ENCODE measurements around the gene C19orf47.

DNA sequence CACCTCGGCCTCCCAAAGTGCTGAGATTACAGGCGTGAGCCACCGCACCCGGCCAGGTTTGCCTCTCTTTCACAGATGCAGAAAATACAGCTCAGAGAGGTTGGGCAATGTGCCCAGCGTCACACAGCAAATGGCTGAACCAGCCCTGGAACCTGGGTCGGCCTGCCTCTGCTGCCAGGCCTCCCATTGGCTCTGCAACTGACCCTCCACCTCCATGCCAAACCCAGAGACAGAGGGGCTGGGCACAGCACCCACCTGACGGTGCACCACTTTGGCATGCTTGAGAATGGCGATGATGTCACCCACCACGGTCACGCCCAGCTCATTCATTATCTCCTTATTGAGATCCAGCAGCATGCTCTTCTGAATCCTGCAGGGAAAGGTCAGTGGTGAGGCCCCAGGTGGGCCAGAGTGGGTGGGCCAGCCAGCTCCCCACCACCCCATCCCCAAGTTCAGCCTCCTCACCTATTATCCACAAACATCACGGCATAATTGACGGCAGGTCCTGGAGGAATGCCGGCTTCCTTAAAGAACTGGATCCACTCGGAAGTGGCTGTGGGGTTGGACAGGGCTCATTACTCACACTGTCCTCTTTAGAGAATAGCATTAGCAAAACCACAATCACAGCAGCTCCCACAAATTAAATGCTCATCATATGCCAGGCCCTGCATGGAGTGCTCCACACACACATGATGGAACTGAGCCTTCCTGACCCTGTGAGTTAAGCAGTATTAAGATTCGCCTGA, 12.2 kb downstream of the C19orf47 start:
- TF ChIP-seq, protein P1, sequence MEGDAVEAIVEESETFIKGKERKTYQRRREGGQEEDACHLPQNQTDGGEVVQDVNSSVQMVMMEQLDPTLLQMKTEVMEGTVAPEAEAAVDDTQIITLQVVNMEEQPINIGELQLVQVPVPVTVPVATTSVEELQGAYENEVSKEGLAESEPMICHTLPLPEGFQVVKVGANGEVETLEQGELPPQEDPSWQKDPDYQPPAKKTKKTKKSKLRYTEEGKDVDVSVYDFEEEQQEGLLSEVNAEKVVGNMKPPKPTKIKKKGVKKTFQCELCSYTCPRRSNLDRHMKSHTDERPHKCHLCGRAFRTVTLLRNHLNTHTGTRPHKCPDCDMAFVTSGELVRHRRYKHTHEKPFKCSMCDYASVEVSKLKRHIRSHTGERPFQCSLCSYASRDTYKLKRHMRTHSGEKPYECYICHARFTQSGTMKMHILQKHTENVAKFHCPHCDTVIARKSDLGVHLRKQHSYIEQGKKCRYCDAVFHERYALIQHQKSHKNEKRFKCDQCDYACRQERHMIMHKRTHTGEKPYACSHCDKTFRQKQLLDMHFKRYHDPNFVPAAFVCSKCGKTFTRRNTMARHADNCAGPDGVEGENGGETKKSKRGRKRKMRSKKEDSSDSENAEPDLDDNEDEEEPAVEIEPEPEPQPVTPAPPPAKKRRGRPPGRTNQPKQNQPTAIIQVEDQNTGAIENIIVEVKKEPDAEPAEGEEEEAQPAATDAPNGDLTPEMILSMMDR (IDR thresholded peaks at IDR 0.05) = no peak
- no peak for TF ChIP-seq POLR2A (IDR thresholded peaks at IDR 0.05)

All from vagina (tissue), 2 donors.